ENCODE data around the gene F10. TPM values are rescaled to one million over a fixed set of nuclear protein-coding genes. Genes with fewer than 3 reads are reported as not detected.

The F10 gene
- polyA plus RNA-seq, 1 of the 3 experiments (the other 2 are of a cell fraction): 12.5 TPM

DNA sequence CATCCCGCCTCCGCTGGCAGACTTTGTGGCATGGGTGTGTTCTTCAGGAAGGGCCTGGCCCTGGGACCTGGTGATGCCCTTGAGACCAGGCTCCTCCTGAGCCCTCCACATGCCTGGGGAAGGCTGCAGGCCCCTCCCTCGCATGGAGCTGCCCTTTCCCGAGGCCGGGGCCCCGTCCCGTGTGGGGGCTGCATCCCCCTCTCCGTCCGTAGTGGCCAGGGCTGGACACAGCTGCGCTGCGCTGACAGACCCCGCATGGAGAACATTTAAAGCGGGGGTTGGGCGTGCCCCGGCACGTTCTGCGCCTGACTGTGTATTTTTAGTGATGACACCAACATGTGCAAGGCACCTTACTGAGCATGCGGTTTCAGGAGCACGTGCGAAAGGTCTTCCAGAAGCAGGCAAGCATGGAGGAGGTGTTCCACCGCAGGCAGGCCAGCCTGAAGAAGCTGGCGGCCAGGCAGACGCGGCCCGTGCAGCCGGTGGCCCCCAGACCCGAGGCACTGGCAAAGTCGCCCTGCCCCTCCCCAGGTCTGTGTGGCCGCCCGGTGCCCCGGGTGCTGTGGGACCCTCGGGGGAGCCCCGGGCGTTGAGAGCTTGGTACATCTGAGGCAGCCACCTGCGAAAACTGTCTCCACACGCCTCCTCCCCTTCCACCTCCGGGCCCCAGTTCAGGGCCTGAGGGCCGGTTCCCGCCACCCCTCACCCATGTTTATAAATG is 45.8 kb upstream of the F10 start:
- no peaks in the 10 kb centered on the region for H3F3A ChIP-seq (replicated peaks; ENCODE audit: insufficient read depth)
- no peak for TF ChIP-seq RXRA (IDR thresholded peaks at IDR 0.05; ENCODE audit: borderline replicate concordance, low read depth)
- no peak for TF ChIP-seq SIN3A (IDR thresholded peaks at IDR 0.05; ENCODE audit: borderline replicate concordance, low read depth, low read length)
- no peaks in the 10 kb centered on the region for H3K36me3 ChIP-seq (replicated peaks in 1 of 2; ENCODE audit: control insufficient read depth in 1 of 2, insufficient read depth in 2 of 2, low read length in 1 of 2)
- no peak overlapping the region for H3K4me2 ChIP-seq
- POLR2A ChIA-PET: no interaction called here
- no peaks in the 10 kb centered on the region for H3K9me3 ChIP-seq
- no peak overlapping the region for H3K27ac ChIP-seq (ENCODE audit: low read depth in 2 of 2, low read length in 1 of 2)
- H3K79me2 ChIP-seq (ENCODE audit: insufficient read depth): no peaks in the 10 kb centered on the region
- no peak overlapping the region for H2AFZ ChIP-seq (ENCODE audit: low read depth)
- CTCF ChIA-PET: no interaction called here
- no peak for DNase-seq
- no peaks in the 10 kb centered on the region for H3K9me2 ChIP-seq
- H3K27me3 ChIP-seq (ENCODE audit: insufficient read depth): no peaks in the 10 kb centered on the region
- 85% methylated on average over 16 of the region's 39 CpGs for WGBS (ENCODE audit: low lambda C conversion rate)
- H3K4me1 ChIP-seq (ENCODE audit: control insufficient read depth in 1 of 2, insufficient read depth in 2 of 2, low read depth in 1 of 2, low read length in 1 of 2): peaks cover 0 to 4% of the 10 kb centered on the region in 2 experiments; a peak in 1 of 4 replicates
- H3K9ac ChIP-seq: no peak overlapping the region
- no peaks in the 10 kb centered on the region for H4K20me1 ChIP-seq (ENCODE audit: insufficient read depth)
- no peak overlapping the region for H3K4me3 ChIP-seq (ENCODE audit: low read depth in 2 of 2, low read length in 1 of 2)

DNA sequence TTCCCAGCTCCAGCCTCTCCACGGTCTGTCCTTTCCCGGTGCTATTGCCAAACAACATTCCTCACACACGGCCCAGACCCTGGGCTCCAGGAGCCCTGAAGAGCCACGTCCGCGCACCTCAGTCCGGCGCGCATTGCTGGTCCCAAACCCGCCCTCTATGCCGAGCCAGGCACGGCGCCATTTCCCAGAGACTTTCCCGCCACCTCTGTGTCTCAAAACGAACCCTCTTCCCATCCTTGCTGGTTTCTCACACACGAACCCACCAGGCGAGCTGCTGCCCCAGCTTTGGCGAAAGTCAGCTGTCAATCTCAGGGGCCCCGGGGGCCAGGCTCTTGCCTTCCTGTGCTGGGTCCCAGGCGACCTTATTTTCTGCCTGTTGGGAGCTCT is 45.0 kb upstream of the F10 start:
- 66% methylated on average over 20 of the region's 20 CpGs for WGBS (ENCODE audit: low lambda C conversion rate)
- POLR2A ChIA-PET: no interaction called here
- no peak overlapping the region for H3K4me2 ChIP-seq

More for the DNA sequence above, 45.0 kb upstream of the F10 start:
- Histone ChIP-seq H3K9me3 (no peaks in the 10 kb centered on the region), H3F3A (replicated peaks; ENCODE audit: insufficient read depth) (no peaks in the 10 kb centered on the region), H3K9ac (no peak overlapping the region), H3K4me1 (ENCODE audit: control insufficient read depth in 1 of 2, insufficient read depth in 2 of 2, low read depth in 1 of 2, low read length in 1 of 2) (peaks cover 0 to 4% of the 10 kb centered on the region in 2 experiments; a peak in 1 of 4 replicates), H3K27ac (ENCODE audit: low read depth in 2 of 2, low read length in 1 of 2) (no peak overlapping the region), H3K4me3 (ENCODE audit: low read depth in 2 of 2, low read length in 1 of 2) (no peak overlapping the region), H3K79me2 (ENCODE audit: insufficient read depth) (no peaks in the 10 kb centered on the region), H3K27me3 (ENCODE audit: insufficient read depth) (no peaks in the 10 kb centered on the region), H3K36me3 (replicated peaks in 1 of 2; ENCODE audit: control insufficient read depth in 1 of 2, insufficient read depth in 2 of 2, low read length in 1 of 2) (no peaks in the 10 kb centered on the region), H2AFZ (ENCODE audit: low read depth) (no peak overlapping the region), H4K20me1 (ENCODE audit: insufficient read depth) (no peaks in the 10 kb centered on the region), H3K9me2 (no peaks in the 10 kb centered on the region)
- CTCF ChIA-PET: no interaction called here
- TF ChIP-seq FOSL2 (IDR thresholded peaks at IDR 0.05; ENCODE audit: borderline replicate concordance, low read depth): no peak
- no peak for TF ChIP-seq RXRA (IDR thresholded peaks at IDR 0.05; ENCODE audit: borderline replicate concordance, low read depth)
- no peak for TF ChIP-seq TAF1 (IDR thresholded peaks at IDR 0.05; ENCODE audit: borderline replicate concordance, low read depth, low read length)
- no peak for TF ChIP-seq RCOR1 (IDR thresholded peaks at IDR 0.05; ENCODE audit: low read length)
- TF ChIP-seq, protein P1, sequence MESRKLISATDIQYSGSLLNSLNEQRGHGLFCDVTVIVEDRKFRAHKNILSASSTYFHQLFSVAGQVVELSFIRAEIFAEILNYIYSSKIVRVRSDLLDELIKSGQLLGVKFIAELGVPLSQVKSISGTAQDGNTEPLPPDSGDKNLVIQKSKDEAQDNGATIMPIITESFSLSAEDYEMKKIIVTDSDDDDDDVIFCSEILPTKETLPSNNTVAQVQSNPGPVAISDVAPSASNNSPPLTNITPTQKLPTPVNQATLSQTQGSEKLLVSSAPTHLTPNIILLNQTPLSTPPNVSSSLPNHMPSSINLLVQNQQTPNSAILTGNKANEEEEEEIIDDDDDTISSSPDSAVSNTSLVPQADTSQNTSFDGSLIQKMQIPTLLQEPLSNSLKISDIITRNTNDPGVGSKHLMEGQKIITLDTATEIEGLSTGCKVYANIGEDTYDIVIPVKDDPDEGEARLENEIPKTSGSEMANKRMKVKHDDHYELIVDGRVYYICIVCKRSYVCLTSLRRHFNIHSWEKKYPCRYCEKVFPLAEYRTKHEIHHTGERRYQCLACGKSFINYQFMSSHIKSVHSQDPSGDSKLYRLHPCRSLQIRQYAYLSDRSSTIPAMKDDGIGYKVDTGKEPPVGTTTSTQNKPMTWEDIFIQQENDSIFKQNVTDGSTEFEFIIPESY (IDR thresholded peaks at IDR 0.05; ENCODE audit: borderline replicate concordance, low read depth): no peak
- TF ChIP-seq RFX5 (IDR thresholded peaks at IDR 0.05; ENCODE audit: low read length): no peak
- no peak for TF ChIP-seq SIN3A (IDR thresholded peaks at IDR 0.05; ENCODE audit: borderline replicate concordance, low read depth, low read length)
- no peak for TF ChIP-seq ELF1 (IDR thresholded peaks at IDR 0.05)
- TF ChIP-seq GABPA (IDR thresholded peaks at IDR 0.05; ENCODE audit: low read depth): no peak
- no peak for TF ChIP-seq FOXJ3 (CRISPR knock-in tag; IDR thresholded peaks at IDR 0.05)
- TF ChIP-seq, protein P2, sequence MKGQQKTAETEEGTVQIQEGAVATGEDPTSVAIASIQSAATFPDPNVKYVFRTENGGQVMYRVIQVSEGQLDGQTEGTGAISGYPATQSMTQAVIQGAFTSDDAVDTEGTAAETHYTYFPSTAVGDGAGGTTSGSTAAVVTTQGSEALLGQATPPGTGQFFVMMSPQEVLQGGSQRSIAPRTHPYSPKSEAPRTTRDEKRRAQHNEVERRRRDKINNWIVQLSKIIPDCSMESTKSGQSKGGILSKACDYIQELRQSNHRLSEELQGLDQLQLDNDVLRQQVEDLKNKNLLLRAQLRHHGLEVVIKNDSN (IDR thresholded peaks at IDR 0.05; ENCODE audit: borderline replicate concordance, low read depth): no peak
- no peak for TF ChIP-seq MEF2A (IDR thresholded peaks at IDR 0.05; ENCODE audit: borderline replicate concordance, low read depth)
- TF ChIP-seq EZH2phosphoT487 (IDR thresholded peaks at IDR 0.05; ENCODE audit: borderline replicate concordance, low read depth): no peak
- no peak for TF ChIP-seq YY1 (IDR thresholded peaks at IDR 0.05; ENCODE audit: low read depth)
- TF ChIP-seq NRF1 (IDR thresholded peaks at IDR 0.05; ENCODE audit: low read depth, low read length): no peak
- TF ChIP-seq TEAD4 (IDR thresholded peaks at IDR 0.05; ENCODE audit: borderline replicate concordance, insufficient read depth): no peak
- TF ChIP-seq, protein P3, sequence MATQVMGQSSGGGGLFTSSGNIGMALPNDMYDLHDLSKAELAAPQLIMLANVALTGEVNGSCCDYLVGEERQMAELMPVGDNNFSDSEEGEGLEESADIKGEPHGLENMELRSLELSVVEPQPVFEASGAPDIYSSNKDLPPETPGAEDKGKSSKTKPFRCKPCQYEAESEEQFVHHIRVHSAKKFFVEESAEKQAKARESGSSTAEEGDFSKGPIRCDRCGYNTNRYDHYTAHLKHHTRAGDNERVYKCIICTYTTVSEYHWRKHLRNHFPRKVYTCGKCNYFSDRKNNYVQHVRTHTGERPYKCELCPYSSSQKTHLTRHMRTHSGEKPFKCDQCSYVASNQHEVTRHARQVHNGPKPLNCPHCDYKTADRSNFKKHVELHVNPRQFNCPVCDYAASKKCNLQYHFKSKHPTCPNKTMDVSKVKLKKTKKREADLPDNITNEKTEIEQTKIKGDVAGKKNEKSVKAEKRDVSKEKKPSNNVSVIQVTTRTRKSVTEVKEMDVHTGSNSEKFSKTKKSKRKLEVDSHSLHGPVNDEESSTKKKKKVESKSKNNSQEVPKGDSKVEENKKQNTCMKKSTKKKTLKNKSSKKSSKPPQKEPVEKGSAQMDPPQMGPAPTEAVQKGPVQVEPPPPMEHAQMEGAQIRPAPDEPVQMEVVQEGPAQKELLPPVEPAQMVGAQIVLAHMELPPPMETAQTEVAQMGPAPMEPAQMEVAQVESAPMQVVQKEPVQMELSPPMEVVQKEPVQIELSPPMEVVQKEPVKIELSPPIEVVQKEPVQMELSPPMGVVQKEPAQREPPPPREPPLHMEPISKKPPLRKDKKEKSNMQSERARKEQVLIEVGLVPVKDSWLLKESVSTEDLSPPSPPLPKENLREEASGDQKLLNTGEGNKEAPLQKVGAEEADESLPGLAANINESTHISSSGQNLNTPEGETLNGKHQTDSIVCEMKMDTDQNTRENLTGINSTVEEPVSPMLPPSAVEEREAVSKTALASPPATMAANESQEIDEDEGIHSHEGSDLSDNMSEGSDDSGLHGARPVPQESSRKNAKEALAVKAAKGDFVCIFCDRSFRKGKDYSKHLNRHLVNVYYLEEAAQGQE (IDR thresholded peaks at IDR 0.05; ENCODE audit: low read depth, low read length): no peak
- no peak for TF ChIP-seq SMC3 (IDR thresholded peaks at IDR 0.05; ENCODE audit: low read depth, low read length)
- DNase-seq: no peak
